WERI-Rb-1 (cell line): ENCODE data around the gene LTBP1.
"Not testable (repeated sequence)": the region's sequence is repeated elsewhere in the genome, so short reads cannot be mapped to it uniquely, and the experiment has no call there.

Experiments
- DNase-seq: peaks from one replicate; pipeline ENCODE4 v3.0.0-alpha.2; 2020
- H3K27ac ChIP-seq: fragments of 250-450 bp; sonication (Bioruptor Pico); 2 replicates; pipeline ENCODE4 v1.5.1; 2020; ENCODE audit warnings: mild to moderate bottlenecking, moderate library complexity
- H3K27me3 ChIP-seq: fragments of 250-450 bp; sonication (Bioruptor Pico); 2 replicates; pipeline ENCODE4 v1.5.1; 2021; ENCODE audit warnings: mild to moderate bottlenecking, low read depth, moderate library complexity; ENCODE audit not compliant: insufficient read depth, severe bottlenecking
- H3K36me3 ChIP-seq: fragments of 250-450 bp; sonication (Bioruptor Pico); 2 replicates; pipeline ENCODE4 v1.5.1; 2020; ENCODE audit warnings: mild to moderate bottlenecking, moderate library complexity
- H3K4me3 ChIP-seq: 2 replicates; pipeline ENCODE4 v1.5.1; 2011; ENCODE audit warnings: low read depth, mild to moderate bottlenecking, control low read depth, low read length
- H3K9me3 ChIP-seq: fragments of 250-450 bp; sonication (Bioruptor Pico); 2 replicates; pipeline ENCODE4 v1.5.1; 2021; ENCODE audit warnings: mild to moderate bottlenecking, moderate library complexity; ENCODE audit not compliant: severe bottlenecking
- TF ChIP-seq, protein P1 (sequence below): IDR thresholded peaks from 2 replicates; pipeline ENCODE4 v1.5.1; 2011; ENCODE audit warnings: low read depth, mild to moderate bottlenecking, control low read depth, inconsistent platforms, low read length

Gene LTBP1

DNA sequence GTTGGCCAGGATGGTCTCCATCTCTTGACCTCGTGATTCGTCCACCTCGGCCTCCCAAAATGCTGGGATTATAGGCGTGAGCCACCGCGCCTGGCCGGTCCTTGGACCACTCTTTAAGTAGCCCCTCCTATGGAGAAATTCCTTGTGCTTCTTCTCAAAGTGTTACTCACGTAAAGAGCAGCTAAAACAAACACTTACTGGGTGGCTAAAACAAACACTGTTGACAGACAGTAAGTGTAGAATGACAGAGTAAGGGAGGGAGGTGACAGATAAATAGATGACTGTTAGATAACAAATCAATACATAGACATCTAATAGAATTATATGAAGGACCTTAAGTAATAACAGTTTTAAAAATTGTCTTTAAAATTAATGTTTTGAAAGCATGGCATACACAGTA lies 488.8 kb downstream of the LTBP1 start:
- TF ChIP-seq, protein P1, sequence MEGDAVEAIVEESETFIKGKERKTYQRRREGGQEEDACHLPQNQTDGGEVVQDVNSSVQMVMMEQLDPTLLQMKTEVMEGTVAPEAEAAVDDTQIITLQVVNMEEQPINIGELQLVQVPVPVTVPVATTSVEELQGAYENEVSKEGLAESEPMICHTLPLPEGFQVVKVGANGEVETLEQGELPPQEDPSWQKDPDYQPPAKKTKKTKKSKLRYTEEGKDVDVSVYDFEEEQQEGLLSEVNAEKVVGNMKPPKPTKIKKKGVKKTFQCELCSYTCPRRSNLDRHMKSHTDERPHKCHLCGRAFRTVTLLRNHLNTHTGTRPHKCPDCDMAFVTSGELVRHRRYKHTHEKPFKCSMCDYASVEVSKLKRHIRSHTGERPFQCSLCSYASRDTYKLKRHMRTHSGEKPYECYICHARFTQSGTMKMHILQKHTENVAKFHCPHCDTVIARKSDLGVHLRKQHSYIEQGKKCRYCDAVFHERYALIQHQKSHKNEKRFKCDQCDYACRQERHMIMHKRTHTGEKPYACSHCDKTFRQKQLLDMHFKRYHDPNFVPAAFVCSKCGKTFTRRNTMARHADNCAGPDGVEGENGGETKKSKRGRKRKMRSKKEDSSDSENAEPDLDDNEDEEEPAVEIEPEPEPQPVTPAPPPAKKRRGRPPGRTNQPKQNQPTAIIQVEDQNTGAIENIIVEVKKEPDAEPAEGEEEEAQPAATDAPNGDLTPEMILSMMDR, result no peak
- no peak for DNase-seq
- H3K9me3 ChIP-seq, result peaks cover 3% of the 10 kb centered on the region
- no peak overlapping the region for H3K27ac ChIP-seq
- no peaks in the 10 kb centered on the region for H3K27me3 ChIP-seq
- H3K4me3 ChIP-seq, result no peak overlapping the region
- no peaks in the 10 kb centered on the region for H3K36me3 ChIP-seq

DNA sequence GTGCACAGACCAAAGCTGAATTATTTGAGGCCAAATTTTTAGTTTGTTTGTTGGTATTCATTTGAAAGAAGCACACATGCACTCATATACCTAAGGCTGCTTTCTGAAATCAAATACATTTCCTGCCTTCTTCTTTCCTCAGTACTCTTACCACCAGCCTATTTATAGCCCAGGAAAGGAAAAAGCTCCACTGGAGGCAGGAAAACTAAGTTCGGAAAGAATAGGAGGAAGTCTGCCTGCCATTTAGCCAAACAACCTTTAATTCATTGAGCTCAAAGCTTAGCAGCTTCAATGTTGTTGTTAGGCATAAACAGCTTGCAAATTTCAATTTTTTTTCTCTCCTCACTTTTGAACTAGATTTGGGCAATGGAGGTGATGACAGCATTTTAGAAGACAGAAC lies 489.3 kb downstream of the LTBP1 start:
- Histone ChIP-seq H3K27ac (no peak overlapping the region), H3K36me3 (no peaks in the 10 kb centered on the region), H3K4me3 (no peak overlapping the region), H3K27me3 (no peaks in the 10 kb centered on the region), H3K9me3 (peaks cover 3% of the 10 kb centered on the region)
- TF ChIP-seq, protein P1, result no peak
- no peak for DNase-seq

DNA sequence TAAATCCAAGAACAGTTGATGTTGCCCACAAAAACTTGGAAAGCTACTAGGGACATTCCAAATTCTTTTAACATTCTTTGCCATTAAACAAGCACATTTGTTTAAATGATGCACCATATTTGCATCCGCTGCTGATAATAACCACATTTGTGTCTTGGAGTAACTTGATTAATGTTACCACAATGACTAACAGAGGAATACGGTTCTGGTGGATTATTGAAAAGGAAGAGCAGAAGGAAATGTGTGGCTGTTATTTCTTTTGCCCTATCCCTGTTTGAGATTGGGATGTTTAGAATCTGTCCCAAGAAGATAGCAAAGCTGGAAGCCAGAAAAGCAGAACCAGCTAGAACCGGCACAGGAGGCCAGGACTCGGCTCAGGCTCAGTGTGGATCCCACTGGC lies 490.5 kb downstream of the LTBP1 start:
- no peak for DNase-seq
- H3K4me3 ChIP-seq, result no peak overlapping the region
- H3K36me3 ChIP-seq, result no peaks in the 10 kb centered on the region
- TF ChIP-seq, protein P1, result no peak
- H3K27ac ChIP-seq, result no peak overlapping the region
- H3K9me3 ChIP-seq, result peaks cover 3% of the 10 kb centered on the region
- no peaks in the 10 kb centered on the region for H3K27me3 ChIP-seq

DNA sequence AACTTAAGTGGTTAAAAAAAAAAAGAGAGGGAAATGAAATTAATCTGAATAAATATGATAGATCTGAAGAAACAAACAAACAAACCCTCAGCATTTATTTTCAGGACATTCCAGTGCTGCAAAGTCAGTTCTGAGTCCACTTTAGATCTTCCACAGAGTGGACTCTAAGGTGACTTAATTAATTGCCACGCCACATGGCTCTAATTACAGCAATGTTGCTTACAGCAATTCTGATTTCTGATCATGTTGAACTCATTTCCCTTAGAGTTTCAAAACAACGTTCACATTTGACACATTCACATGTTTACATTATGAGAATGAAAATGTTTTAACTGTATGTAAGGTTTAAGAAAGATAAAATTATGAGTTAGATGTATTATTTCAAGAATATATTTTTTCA lies 491.1 kb downstream of the LTBP1 start:
- H3K27ac ChIP-seq, result no peak overlapping the region
- no peak overlapping the region for H3K4me3 ChIP-seq
- TF ChIP-seq, protein P1, result no peak
- H3K27me3 ChIP-seq, result no peaks in the 10 kb centered on the region
- peaks cover 3% of the 10 kb centered on the region for H3K9me3 ChIP-seq
- H3K36me3 ChIP-seq, result no peaks in the 10 kb centered on the region
- no peak for DNase-seq

DNA sequence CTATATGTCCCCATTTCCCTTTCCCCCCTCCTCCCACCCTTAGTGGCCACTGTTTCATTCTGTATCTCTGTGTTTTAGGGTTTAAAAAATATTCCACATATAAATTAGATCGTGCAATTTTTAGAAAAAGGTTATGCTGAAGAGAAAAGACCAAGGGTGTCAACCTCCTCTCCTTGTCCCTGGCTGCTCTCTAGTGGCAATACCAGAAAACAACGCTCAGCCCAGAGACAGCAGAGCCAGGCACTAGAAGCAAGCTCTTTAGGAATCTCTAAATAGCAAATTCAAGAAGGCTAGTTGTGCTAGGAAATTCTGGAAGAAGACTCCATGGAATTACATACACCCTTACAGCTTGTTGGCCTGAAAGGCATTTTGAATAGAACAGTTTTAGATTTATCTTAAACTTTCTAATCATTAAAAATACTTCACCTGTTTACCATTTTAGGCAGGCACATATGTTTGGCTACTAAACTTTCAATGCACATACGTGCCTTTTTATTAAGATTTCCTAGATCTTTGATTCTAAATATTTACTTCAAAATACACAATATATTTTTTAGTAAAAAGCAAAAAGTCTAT lies 494.6 kb downstream of the LTBP1 start:
- TF ChIP-seq, protein P1, result peak; percentile 82
- Histone ChIP-seq H3K4me3 (no peak overlapping the region), H3K9me3 (no peaks in the 10 kb centered on the region), H3K27me3 (no peaks in the 10 kb centered on the region), H3K27ac (no peak overlapping the region), H3K36me3 (no peaks in the 10 kb centered on the region)
- DNase-seq, result peak; percentile 63

DNA sequence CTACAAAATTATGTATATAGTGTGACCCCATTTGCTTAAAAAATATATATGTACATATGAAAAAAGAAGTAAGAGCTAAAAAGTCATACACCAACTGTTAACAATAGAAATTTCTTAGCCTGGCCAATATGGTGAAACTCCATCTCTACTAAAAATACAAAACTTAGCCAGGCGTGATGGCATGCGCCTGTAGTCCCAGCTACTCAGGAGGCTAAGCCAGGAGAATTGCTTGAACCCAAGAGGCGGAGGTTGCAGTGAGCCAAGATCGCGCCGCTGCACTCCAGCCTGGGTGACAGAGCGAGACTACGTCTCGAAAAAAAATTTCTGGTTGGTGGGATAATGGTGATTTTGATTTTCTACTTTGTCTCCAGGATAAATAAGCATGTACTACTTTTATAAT lies 495.3 kb downstream of the LTBP1 start:
- not testable (repeated sequence) for H3K27ac ChIP-seq, H3K36me3 ChIP-seq, H3K9me3 ChIP-seq, DNase-seq, H3K27me3 ChIP-seq, H3K4me3 ChIP-seq
